ENCODE results near the gene PRSS36. TPM values are rescaled to one million over a fixed set of nuclear protein-coding genes. Genes with fewer than 3 reads are reported as not detected.

Gene PRSS36
- polyA plus RNA-seq, 1 donor from 2014 or later: 2.0 TPM

GRCh38 chr16:31134625-31135534 lies 15.0 kb downstream of the PRSS36 start:
- no peak overlapping the region for H3K4me2 ChIP-seq (ENCODE audit: low read length)
- H3K27me3 ChIP-seq (ENCODE audit: insufficient read depth, low read depth, low read length): no peaks in the 10 kb centered on the region
- no peaks in the 10 kb centered on the region for H3F3A ChIP-seq (ENCODE audit: insufficient read depth, low read length, poor library complexity, severe bottlenecking)
- no peaks in the 10 kb centered on the region for H3K9me2 ChIP-seq (ENCODE audit: insufficient read depth, low read length)
- H2AFZ ChIP-seq (ENCODE audit: low read depth, low read length): no peak overlapping the region
- no peak overlapping the region for H3K27ac ChIP-seq (ENCODE audit: low read length)
- no peaks in the 10 kb centered on the region for H3K36me3 ChIP-seq (ENCODE audit: insufficient read depth, low read length)
- TF ChIP-seq RAD21 (conservative IDR thresholded peaks at IDR 0.05): no peak
- no peak for TF ChIP-seq POLR2AphosphoS5 (IDR thresholded peaks at IDR 0.05)
- no peak for TF ChIP-seq MXI1 (conservative IDR thresholded peaks at IDR 0.05; ENCODE audit: poor library complexity, severe bottlenecking)
- TF ChIP-seq SMC3 (conservative IDR thresholded peaks at IDR 0.05; ENCODE audit: poor library complexity): no peak
- TF ChIP-seq EP300 (conservative IDR thresholded peaks at IDR 0.05; ENCODE audit: poor library complexity, severe bottlenecking): no peak
- no peak for TF ChIP-seq REST (IDR thresholded peaks at IDR 0.05; ENCODE audit: borderline replicate concordance)
- no peak overlapping the region for H3K4me3 ChIP-seq (ENCODE audit: low read length)
- no peak overlapping the region for H3K9ac ChIP-seq (ENCODE audit: low read length)
- no peaks in the 10 kb centered on the region for H3K9me3 ChIP-seq (ENCODE audit: low read length)
- no peaks in the 10 kb centered on the region for H4K20me1 ChIP-seq (ENCODE audit: insufficient read depth)
- H3K79me2 ChIP-seq (replicated peaks; ENCODE audit: insufficient read depth, low read length): no peaks in the 10 kb centered on the region

GRCh38 chr16:31134091-31134571 lies 15.7 kb downstream of the PRSS36 start:
- H4K20me1 ChIP-seq (ENCODE audit: insufficient read depth): no peaks in the 10 kb centered on the region
- H3K9me3 ChIP-seq (ENCODE audit: low read length): no peaks in the 10 kb centered on the region
- no peak overlapping the region for H3K27ac ChIP-seq (ENCODE audit: low read length)
- no peak overlapping the region for H3K4me3 ChIP-seq (ENCODE audit: low read length)
- H3K4me2 ChIP-seq (ENCODE audit: low read length): no peak overlapping the region
- no peak overlapping the region for H2AFZ ChIP-seq (ENCODE audit: low read depth, low read length)
- H3F3A ChIP-seq (ENCODE audit: insufficient read depth, low read length, poor library complexity, severe bottlenecking): no peaks in the 10 kb centered on the region
- no peak overlapping the region for H3K9ac ChIP-seq (ENCODE audit: low read length)
- H3K9me2 ChIP-seq (ENCODE audit: insufficient read depth, low read length): no peaks in the 10 kb centered on the region
- no peaks in the 10 kb centered on the region for H3K36me3 ChIP-seq (ENCODE audit: insufficient read depth, low read length)
- no peaks in the 10 kb centered on the region for H3K79me2 ChIP-seq (replicated peaks; ENCODE audit: insufficient read depth, low read length)
- TF ChIP-seq POLR2AphosphoS5 (IDR thresholded peaks at IDR 0.05) (no peak), EZH2 (IDR thresholded peaks at IDR 0.05; ENCODE audit: borderline replicate concordance, insufficient read depth, low read length, poor library complexity, severe bottlenecking) (no peak), CTCF (IDR thresholded peaks at IDR 0.05; ENCODE audit: poor library complexity, severe bottlenecking) (no peak), EP300 (conservative IDR thresholded peaks at IDR 0.05; ENCODE audit: poor library complexity, severe bottlenecking) (no peak), RAD21 (conservative IDR thresholded peaks at IDR 0.05) (no peak), TAF1 (IDR thresholded peaks at IDR 0.05; ENCODE audit: low read depth) (no peak), REST (IDR thresholded peaks at IDR 0.05; ENCODE audit: borderline replicate concordance) (no peak), SMC3 (conservative IDR thresholded peaks at IDR 0.05; ENCODE audit: poor library complexity) (no peak), MXI1 (conservative IDR thresholded peaks at IDR 0.05; ENCODE audit: poor library complexity, severe bottlenecking) (no peak)
- no peaks in the 10 kb centered on the region for H3K27me3 ChIP-seq (ENCODE audit: insufficient read depth, low read depth, low read length)

Measured in neural cell (in vitro differentiated cells).